SIG-M5 treated with dmso at 0.1 percent for 504 hours (cell line): Measurements from ENCODE around the gene ST6GALNAC1.
"Not testable (repeated sequence)": the region's sequence is repeated elsewhere in the genome, so short reads cannot be mapped to it uniquely, and the experiment has no call there.

Experiments
- DNase-seq: peaks from one replicate; lab custom pipeline; 2025; ENCODE audit not compliant: unreplicated experiment; lab: John Stamatoyannopoulos, UW

The ST6GALNAC1 gene

DNA sequence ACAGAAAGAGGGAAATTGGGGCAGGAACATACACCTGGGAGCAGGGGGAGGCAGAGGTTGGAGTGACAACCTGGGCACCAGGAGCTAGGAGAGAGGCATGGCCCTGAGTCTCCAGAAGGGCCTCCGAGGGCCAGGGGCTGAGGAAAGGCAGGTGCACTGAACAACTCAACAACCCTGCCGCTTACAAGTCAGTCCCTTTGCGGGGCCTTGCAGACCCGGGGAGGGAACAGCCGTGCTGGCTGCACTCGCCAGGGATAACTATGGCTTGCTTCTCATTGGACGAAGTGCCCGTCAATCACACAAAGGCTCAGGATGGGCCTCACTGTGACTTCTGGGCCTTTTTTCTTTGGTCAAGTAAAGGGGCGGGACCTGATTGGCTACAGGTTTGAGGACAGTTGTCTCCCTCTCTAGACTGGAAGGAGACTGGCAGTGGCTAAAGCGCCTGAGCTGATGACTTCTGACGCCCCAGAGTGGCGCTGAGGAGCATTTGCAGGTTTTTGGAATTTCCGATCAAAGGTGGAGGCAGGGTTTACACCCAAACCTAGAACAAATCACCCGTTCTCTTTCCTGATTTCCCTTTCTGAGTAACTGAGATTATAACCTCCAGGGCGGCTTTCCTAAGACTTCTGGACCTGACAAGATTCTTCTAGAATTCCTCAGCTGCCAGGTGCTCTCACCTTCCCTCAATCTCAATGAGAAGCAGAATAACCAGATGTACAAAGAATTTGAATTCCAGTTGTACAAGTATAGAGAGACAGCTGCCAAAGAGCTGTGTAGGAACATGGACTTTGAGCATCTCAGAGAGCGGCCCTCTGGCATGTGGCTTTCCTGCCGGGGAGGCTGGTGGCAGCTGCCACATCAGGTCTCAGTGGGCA lies 30.3 kb downstream of the ST6GALNAC1 start:
- DNase-seq: no peak

DNA sequence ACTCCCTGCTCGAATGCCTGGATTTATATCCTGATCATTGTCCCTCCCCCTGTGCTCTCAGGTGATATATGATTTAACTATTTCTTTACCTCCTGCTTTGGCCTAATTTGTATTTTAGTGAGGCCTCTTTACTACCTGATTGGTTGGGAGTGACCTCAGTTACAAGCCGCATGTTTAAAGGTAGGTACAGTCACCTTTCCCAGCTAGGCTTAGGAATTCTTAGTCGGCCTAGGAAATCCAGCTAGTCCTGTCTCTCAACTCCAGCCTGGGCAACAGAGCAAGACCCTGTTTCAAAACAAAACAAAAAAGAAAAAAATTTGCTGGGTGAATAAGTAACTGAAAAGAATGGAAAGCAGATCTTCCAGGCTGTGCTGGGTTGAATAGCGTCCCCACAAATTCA lies 31.1 kb downstream of the ST6GALNAC1 start:
- DNase-seq: no peak

DNA sequence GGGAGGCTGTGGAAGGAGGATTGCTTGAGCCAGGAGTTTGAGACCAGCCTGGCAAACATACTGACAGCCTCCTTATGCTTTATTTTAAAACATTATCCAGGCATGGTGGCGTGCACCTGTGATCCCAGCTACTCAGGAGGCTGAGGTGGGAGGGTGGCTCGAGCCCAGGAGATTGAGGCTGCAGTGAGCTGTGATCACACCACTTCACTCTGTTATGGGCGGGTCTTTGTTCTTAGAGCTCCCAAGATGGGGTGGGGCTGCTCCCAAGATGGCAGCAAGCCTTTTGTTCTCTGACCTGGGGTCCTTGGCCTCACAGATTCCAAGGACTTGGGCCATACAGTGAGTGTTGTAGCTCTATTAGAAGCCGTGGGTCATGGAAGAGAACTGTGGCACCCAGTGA lies 31.8 kb downstream of the ST6GALNAC1 start:
- DNase-seq: no peak

DNA sequence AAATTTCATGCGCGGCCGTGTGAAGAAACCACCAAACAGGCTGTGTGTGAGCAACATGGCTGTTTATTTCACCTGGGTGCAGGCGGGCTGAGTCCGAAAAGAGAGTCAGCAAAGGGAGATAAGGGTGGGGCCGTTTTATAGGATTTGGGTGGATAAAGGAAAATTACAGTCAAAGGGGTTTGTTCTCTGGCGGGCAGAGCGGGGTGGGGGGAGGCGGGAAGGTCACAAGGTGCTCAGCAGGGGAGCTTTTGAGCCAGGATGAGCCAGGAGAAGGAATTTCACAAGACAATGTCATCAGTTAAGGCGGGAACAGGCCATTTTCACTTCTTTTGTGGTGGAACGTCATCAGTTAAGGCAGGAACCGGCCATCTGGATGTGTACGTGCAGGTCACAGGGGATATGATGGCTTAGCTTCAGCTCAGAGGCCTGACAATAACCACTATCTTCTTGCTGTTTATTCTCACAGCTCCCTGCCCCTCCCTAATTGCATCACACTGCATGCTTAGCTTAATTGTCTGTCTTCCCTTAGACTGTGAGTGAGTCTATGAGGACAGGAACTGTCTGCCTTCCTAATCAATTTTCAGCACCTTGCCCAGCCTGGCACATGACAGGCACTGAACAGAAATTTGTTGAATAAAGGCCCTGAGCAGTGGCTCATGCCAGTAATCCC lies 32.3 kb downstream of the ST6GALNAC1 start:
- DNase-seq: not testable (repeated sequence)

DNA sequence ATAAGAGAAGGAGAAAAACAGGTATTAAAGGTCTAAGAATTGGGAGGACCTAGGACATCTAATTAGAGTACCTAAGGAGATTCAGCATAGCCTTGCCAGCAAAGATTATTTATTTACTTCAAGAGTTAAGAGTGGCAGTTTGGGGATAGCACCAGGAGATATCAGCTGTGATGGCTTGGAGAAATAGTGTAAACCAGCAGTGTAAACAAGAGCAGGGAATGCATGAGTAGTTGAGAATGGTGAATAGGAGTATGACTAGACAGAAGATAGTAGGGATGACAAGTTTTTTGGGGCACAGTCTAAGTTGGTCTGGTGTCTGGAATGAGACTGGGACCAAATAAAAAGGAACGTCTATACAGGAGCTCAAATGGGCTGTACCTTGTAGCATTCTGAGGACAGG lies 36.9 kb downstream of the ST6GALNAC1 start:
- DNase-seq: not testable (repeated sequence)

DNA sequence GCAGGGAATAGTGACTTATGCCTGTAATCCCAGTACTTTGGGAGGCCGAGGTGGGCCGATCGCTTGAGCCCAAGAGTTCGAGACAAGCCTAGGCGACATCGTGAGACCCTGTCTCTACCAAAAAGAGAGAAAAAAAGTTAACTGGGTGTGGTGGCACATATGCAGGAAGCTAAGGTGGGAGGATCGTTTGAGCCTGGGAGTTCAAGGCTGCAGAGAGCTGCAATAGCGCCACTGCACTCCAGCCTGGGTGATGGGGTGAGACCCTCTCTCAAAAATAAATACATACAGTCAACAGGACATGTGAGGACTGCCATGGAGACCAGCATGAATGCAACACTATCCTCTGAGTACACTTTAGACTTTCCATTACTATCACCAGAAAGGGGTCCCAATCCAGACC lies 42.5 kb downstream of the ST6GALNAC1 start:
- no peak for DNase-seq

DNA sequence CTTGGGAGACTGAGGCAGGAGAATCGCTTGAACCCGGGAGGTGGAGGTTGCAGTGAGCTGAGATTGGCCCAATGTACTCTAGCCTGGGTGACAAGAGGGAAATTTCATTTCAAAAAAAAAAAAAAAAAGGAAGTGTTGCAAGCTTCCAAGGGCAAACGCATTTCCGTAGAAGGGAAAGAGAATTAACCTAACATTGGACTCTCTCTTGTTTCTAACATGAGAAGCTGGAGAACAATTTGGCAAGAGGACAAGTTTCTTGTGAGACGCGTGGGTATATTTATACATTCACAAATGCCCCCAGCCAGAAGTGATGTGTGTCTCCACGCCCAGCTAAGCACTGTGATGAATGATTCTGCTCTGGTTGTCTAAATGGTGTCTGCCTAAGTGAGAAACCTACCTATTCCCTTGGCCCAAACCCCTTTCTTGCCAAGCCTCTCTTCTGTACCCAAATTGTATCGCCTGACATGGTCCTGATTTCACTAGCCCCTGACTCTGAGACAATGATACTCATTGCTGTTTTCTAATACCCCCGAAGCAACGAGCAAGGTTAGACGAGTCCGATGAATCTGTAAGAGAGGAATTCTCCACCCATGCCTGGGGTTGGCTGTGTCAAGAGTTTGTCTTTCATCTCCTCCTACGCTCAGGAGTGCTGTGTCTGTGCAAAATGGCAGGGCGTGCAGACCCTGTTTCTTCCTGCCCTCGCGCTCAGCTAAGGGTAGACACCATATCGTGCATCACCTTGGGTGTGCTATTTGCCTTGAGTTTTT lies 43.7 kb downstream of the ST6GALNAC1 start:
- peak; percentile 93 for DNase-seq

DNA sequence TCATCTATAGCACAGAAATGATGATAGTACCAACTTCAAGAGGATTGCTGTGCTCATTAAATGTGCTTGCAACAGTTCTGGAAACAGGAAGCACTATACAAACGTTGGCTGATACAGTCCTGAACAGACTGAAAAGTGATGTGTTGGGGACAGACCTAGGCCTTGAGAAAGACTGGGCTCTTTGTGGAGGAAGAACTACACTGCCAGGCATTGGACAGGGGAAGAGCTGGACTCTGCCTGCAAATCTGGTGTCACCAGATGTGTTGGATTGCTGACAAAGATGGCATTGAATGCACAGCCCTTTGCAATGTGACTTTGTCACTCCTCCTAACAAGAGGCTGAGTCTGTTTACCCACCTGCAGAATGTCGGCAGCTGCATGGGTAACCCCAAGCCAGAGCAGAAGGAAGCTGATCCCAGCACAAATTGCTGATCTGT lies 45.5 kb downstream of the ST6GALNAC1 start:
- DNase-seq: peak; percentile 81

DNA sequence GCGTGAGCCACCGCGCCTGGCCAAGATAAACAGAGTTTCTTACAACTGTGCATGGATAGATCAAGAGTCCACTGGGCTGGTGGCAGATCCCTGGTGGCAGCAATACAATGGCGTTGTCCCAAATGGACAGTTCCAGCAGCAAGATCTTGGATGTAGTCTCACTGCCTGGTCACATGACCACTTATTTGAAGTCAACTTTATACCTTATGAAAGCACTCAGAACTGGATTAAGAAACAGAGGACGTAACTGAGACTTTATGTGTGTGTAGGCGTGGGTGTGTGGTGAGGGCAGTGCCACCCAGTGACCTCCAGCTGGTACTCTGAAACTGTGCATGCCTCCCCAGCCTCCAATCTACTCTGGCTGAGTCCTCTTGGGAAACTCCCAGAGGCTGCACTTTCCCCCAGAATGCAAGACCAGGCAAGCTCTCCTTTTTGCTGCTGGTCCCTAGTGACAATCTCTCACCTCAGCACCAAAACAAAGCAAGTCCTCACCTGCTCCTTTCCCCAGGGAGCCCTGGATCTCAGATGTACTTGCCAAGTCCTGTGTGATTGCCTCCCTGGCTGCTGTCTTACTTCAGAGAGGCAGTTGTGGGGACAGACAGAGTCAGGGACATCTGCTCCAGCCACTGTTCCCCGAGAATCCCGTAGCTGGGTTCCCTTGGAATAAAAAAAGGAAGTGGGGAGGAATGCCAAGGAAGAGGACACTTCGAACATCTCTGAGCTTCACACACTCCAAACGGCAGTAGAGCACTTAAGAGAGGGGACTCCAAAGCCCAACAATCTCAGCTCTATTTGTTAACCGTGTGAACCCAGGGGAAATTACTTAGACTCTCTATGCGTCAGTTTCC lies 46.2 kb downstream of the ST6GALNAC1 start:
- no peak for DNase-seq

DNA sequence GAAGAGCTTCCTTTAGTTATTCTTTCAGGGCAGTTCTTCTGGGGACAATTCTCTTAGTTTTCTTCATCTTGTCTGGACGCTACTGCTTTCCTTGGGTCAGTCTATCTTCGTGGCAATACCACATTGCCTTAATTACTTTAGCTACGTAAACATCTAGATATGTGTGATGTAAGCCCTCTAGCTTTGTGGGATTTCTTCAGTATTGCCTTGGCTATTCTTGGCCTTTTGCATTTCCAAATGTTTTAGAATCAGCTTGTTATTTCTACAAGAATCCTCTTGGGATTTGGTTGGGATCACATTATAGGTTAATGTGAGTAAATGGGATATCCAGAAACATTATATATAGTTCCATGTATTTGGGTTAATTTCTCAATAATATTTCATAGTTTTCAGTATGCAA lies 48.9 kb downstream of the ST6GALNAC1 start:
- DNase-seq: no peak

DNA sequence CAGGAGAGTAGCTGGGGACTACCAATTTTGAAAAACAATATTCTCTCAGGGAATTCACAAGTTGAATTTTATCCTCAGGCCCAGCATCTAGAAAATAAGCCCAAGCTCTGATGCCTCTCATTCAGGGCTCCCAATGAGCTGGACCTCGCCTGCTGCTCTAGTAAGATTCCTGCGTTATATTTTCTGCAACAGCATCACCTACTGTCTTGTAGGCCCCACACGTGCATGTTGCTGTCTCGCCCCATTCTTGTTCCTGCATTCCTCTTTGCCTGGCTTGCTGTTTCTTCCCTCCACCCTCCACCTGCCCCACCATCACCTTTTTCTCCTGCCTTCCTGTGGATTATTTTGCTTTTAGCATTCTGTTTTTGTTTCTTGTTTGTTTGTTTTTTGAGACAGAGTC lies 49.6 kb downstream of the ST6GALNAC1 start:
- no peak for DNase-seq

DNA sequence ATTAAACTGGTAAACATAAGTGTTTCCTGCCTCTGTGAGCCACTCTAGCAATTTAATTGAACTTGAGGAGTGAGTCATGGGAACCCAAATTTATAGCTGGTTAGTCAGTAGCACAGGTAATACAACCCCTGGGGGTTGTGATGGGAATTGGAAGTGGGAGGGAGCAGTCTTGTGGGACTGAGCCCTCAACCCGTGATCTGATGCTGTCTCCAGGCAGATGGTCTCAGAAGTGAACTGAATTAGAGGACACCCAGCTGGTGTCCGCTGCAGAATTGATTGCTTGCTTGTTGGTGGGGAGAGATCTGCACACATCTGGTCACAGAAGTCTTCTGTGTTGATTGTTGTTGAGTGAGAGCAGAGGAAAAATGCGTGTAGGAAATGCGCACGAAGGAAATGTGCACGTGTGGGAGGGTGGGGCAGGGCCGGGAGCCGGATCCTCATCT lies 50.2 kb downstream of the ST6GALNAC1 start:
- no peak for DNase-seq

DNA sequence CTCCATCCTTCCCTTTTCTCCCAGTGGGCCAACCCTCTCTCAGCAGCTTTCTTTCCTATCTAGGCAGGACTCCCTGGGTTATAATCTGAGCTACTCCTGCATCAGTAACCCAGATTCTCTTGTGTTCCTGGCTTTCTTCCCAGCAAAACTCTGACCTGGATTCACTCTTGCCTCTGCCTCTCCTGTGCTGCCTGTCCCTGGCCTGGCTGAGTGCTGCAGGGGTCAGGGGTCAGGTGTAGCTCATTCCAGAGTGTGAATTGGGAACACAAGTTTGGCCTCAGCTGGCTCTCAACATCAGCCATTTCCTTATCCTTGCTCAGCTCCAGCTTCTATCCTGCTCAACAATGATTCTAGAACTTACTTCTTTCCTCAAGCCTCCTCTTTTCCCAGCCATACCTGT lies 55.4 kb downstream of the ST6GALNAC1 start:
- DNase-seq: no peak

DNA sequence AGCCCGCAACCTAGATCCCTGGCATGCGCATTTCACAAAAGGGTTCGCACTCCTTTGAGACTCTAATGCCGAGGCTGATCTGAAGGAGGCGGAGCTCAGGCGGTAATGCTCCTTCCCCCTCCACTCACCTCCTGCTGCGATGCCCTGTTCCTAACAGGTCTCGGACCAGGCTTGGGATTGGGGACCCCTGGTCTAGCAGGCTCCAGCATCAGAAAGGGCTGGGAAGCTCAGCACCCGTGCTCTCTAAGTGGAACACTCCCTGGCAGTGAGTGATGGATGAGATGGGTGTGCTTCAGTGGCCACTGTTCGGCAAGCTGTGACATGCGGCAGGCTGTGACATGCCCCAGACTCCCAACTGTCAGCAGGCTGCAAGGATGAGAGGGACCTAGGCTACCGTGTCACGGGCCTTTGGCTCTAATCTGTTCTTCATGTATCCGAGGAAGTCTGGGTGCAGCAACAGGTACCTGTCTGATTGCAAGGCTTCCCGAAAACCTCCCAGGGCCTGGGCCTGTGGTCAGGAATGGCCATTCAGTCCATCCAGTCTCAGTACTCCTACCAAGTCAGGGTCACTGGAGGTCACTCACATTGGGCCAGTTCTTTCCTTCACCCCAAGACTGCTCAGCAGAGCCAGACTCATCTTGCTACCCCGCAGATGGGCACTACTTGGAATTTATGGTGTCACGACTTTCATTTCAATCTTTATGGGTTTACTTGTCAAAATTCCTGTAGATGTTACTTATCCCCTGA lies 56.6 kb downstream of the ST6GALNAC1 start:
- DNase-seq: no peak

DNA sequence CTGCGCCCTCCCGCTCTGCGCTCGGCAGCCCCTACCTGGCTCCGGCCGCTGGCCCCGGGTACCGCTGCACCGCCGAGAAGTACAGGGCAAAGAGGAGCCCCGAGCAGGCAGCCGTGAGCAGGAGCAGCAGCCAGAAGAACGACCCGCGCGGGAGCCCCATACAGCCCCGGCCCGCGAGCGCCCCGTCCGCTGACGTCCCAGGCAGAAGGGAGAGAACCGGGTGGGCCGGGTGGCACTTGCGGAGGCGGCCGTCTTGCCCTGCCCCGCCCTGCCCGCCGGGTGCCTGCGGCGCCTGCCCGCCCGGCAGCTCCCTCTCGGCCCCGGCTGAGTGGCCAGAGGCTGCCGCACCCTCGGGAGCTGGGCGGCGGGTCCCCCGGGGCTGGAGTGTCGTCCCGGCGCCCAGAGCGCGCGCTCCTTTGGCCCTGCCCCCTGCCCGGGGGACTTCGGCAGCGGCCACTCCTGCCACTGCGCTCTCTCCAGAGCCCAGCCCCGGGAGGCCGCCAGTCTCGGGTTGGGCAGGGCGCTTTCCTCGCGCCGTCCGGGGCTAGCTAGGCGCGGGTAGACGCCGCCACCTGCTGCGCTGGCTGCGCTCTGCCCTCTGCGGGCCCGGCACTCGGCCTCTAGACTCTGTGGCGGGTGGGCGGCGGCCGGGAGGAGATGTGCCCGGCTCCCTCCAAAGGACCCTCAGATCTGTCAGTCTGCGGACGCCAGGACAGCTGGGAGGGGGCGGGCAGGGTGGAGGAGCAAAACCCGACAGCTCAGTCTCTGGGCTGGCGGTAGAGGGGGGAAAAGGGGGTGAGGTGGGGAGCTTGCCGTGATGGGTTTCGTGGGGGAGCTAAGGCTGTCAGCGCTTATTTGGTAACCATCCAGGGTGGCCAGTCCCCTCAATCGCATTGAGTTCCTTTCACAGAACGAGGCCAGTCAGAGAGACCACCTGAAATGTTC lies 57.6 kb downstream of the ST6GALNAC1 start, which contains the start of gene ST6GALNAC2:
Gene ST6GALNAC2, minus strand, starts transcription at position 212 of the 945 bp plus-strand sequence. Its CDS starts 52 bp downstream, at position 160.
- peak; percentile 51 for DNase-seq

DNA sequence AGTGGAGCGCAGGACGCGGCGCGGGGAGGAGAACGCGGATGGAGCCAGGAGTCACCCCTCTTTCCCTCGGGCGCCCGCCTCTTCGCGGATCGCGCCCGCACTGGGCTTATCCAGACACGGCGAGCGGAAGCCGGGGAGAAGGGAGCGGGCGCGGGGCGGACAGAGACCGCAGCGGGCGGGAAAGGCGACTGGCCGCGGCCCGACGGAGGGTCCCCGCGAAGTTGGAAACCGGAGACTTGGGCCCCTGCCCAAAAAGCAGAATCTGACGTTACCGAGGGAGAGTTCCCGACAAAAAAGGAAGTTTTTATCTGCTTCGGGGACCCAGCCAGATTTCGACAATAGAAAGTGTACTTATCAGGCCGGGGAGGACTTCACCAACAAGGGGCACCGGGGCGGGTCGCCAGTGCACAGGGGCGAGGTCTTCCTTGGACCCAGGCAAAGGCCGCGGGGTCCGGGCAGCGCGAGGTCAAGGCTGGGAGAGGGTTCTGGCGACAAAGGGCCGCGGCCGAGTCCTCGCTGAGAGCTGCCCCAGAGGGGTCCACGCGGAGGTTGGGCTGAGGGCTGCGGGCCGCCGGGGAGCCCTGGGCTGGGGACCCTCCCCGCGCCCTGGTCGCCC lies 58.4 kb downstream of the ST6GALNAC1 start:
- DNase-seq: peak; percentile 40

DNA sequence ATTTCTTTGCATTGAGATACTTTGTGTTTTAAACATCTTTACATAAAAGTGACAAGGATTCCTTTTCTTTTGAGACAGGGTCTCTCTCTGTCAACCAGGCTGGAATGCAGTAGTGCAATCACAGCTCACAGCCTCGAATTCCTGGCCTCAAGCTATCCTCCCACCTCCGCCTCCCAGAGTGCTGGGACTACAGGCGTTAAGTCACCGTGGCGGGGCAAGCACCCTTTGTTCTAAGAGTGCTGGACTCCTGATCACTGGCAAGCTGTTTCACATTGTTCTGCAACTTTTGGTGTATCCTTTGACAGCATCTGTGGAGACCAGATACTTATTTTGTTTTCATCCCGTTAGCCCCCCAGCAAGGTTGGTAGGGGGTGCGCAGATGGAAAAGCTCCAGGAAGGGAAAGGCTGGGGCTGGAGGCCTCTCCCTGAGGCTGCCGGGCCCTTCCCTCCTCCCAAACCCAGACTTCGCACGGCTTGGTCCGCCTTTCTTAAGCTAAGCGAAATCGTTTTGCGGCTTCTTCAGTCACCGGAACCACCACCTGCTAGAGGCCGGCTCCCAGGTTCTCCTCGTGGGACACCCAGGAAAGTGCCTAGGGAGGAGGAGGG lies 59.0 kb downstream of the ST6GALNAC1 start:
- no peak for DNase-seq

DNA sequence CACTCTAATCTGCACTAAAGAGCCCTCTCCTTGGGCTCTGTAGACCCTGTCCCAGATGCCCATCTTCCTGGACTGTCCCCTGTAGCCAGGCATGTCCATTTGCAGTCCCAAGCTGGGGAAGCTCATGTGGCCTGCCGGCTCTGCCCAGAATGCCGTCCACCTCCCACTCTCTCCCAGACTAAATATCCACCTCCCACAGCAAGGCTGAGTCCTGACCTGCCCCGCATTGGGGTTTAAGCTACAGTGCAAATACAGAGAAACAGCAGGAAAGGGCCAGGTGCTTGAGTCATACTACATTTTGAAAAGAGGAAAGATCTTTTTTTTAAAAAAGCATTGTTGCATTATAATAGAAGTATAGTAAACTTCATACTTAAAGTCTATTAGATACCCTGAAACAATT lies 60.9 kb downstream of the ST6GALNAC1 start:
- DNase-seq: no peak
